ENCODE results near the gene HGS.

Gene HGS

GRCh38 chr17:81715107-81715871 lies 31.5 kb downstream of the HGS start:
- no peak for TF ChIP-seq JUND (IDR thresholded peaks at IDR 0.05; ENCODE audit: low read depth)
- DNase-seq (ENCODE audit: low read depth in 1 of 2, low spot score in 1 of 2) = no peak
- in situ Hi-C loops (cut with HindIII; ENCODE audit: low pct_unique_long_range_greater_than_20kb, low sequenced_read_pairs) = no loop called here

- in situ Hi-C loops (cut with HindIII; ENCODE audit: low pct_unique_long_range_greater_than_20kb, low sequenced_read_pairs) = no loop called here
Measured at GRCh38 chr17:81715872-81716673, 32.3 kb downstream of the HGS start.

GRCh38 chr17:81716674-81716996 lies 32.8 kb downstream of the HGS start:
- no peak for TF ChIP-seq JUND (IDR thresholded peaks at IDR 0.05; ENCODE audit: low read depth)
- no peak for DNase-seq (ENCODE audit: low read depth in 1 of 2, low spot score in 1 of 2)
- in situ Hi-C loops (cut with HindIII; ENCODE audit: low pct_unique_long_range_greater_than_20kb, low sequenced_read_pairs) = no loop called here

More at GRCh38 chr17:81715872-81716673, 32.3 kb downstream of the HGS start:
- TF ChIP-seq JUND (IDR thresholded peaks at IDR 0.05; ENCODE audit: low read depth) = no peak
- DNase-seq (ENCODE audit: low read depth in 1 of 2, low spot score in 1 of 2) = no peak

DNA sequence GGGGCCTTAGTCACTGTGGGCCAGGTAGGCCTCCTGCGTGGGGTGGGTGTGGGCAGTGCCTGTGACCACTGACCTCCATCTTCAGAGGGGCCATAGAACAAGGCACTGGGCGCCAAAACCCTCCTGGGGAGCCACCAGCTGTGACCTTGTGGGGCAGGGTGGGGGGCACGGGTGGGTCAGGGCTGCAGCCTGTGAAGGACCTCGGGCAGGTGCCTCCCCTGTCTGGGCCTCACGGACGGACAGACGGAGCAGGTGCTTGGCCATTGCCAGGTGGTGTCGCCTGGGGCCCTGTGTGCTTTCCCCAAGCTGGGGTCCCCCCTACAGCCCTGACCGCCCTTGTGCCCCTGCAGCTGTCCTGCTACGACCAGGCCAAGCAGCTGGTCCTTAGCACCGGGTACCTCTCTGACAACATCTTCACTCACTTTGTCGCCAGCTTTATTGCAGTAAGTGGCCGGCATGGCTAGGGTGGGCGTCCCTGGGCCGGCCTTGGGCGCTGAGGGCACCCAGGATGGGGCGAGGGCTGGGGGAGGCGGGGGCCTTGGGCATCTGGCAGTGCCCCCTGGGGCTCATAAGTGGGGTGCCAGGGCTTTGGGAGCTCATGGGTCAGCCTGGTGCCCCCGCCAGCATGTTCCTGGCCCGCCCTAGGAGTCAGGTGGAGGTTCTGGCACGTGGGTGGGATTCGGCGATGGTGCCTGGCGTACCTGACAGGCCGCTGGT lies 33.4 kb downstream of the HGS start:
- TF ChIP-seq JUND (IDR thresholded peaks at IDR 0.05; ENCODE audit: low read depth) = no peak
- in situ Hi-C loops (cut with HindIII; ENCODE audit: low pct_unique_long_range_greater_than_20kb, low sequenced_read_pairs) = no loop called here
- no peak for DNase-seq (ENCODE audit: low read depth in 1 of 2, low spot score in 1 of 2)

DNA sequence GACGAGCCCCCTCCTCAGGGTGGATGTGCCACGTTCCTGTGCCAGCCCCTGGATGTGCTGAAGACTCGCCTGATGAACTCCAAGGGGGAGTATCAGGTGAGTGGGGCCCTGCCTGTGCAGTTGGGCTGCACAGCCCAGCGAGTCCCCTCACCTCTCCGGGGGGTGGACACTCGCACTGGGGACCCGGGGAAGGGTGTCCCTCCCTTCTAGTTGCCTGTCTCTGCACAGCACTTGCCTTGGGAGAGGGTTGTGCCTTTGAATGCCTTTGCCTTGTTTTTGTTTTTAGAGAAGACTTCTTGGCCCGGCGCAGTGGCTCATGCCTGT lies 33.9 kb downstream of the HGS start:
- no peak for TF ChIP-seq JUND (IDR thresholded peaks at IDR 0.05; ENCODE audit: low read depth)
- no peak for DNase-seq (ENCODE audit: low read depth in 1 of 2, low spot score in 1 of 2)
- in situ Hi-C loops (cut with HindIII; ENCODE audit: low pct_unique_long_range_greater_than_20kb, low sequenced_read_pairs) = no loop called here

DNA sequence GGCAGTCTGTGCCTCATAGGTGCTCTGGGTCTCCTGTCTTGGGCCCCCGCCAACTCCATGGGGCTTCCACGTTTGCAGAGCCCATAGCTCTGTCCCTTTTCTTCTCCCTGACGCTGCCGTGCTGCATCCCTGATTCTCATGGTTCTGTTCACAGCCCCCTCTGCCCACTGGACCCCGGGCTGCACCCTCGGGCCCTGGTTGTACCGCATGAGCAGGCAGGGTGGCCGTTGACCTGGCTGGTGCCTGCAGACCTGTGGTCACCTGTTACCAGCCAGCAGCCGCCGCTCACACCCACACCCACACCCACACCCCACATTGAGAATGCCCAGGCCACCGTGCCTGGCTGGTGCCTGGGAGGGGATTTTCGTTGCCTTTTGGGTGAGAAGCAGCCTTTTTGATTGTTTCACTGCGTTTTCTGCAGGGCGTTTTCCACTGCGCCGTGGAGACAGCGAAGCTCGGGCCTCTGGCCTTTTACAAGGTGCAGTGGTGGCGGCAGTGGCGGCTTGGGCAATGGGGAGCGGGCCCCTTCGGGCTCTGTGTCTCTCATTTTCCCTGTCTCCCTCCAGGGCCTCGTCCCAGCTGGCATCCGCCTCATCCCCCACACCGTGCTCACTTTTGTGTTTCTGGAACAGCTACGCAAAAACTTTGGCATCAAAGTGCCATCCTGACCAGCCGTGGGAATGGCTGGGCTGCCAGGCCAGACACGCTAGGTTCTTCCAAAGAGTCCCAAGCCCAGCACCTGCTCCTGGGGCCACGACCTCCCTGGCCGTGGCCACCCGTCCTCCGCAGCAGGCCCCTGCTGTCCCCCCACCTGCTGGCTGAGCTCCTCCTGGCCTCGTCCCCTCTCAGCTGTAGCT lies 35.8 kb downstream of the HGS start:
- in situ Hi-C loops (cut with HindIII; ENCODE audit: low pct_unique_long_range_greater_than_20kb, low sequenced_read_pairs) = no loop called here
- no peak for DNase-seq (ENCODE audit: low read depth in 1 of 2, low spot score in 1 of 2)
- TF ChIP-seq JUND (IDR thresholded peaks at IDR 0.05; ENCODE audit: low read depth) = no peak

- TF ChIP-seq JUND (IDR thresholded peaks at IDR 0.05; ENCODE audit: low read depth) = no peak
- in situ Hi-C loops (cut with HindIII; ENCODE audit: low pct_unique_long_range_greater_than_20kb, low sequenced_read_pairs) = no loop called here
- no peak for DNase-seq (ENCODE audit: low read depth in 1 of 2, low spot score in 1 of 2)
Measured at GRCh38 chr17:81720267-81721071, 36.7 kb downstream of the HGS start.

- no peak for TF ChIP-seq JUND (IDR thresholded peaks at IDR 0.05; ENCODE audit: low read depth)
- in situ Hi-C loops (cut with HindIII; ENCODE audit: low pct_unique_long_range_greater_than_20kb, low sequenced_read_pairs) = no loop called here
- DNase-seq (ENCODE audit: low read depth in 1 of 2, low spot score in 1 of 2) = peak; percentile 84 to 89
Measured at GRCh38 chr17:81722184-81723120, 38.6 kb downstream of the HGS start.

DNA sequence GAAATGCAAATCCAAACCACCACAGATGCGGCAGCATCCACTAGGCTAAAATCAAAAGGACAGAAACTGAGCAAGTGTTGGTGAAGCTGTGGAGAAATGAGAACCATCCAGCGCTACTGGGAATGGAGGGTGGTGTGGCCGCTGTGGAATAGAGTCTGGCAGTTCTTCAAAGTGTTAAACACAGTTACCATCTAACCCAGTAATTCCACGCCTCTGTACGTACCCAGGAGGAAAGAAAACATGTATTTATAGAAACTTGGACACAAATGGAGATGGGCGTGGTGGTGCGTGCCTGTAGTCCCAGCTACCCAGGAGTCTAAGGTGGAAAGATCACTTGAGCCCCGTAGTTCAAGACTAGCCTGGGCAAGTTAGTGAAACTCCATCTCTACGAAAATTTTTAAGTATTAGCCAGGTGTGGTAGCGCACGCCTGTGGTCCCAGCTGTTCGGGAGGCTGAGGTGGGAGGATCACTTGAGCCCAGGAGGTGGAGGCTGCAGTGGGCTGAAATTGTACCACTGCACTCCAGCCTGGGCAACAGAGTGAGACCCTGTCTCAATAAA lies 39.9 kb downstream of the HGS start:
- peak in 1 of 2 experiments; percentile 69 for DNase-seq (ENCODE audit: low read depth in 1 of 2, low spot score in 1 of 2)
- in situ Hi-C loops (cut with HindIII; ENCODE audit: low pct_unique_long_range_greater_than_20kb, low sequenced_read_pairs) = no loop called here
- TF ChIP-seq JUND (IDR thresholded peaks at IDR 0.05; ENCODE audit: low read depth) = no peak

GRCh38 chr17:81725439-81725838 lies 41.6 kb downstream of the HGS start:
- in situ Hi-C loops (cut with HindIII; ENCODE audit: low pct_unique_long_range_greater_than_20kb, low sequenced_read_pairs) = no loop called here
- TF ChIP-seq JUND (IDR thresholded peaks at IDR 0.05; ENCODE audit: low read depth) = no peak
- DNase-seq (ENCODE audit: low read depth in 1 of 2, low spot score in 1 of 2) = no peak
